ENCODE data around the gene MISP.

Gene MISP

DNA sequence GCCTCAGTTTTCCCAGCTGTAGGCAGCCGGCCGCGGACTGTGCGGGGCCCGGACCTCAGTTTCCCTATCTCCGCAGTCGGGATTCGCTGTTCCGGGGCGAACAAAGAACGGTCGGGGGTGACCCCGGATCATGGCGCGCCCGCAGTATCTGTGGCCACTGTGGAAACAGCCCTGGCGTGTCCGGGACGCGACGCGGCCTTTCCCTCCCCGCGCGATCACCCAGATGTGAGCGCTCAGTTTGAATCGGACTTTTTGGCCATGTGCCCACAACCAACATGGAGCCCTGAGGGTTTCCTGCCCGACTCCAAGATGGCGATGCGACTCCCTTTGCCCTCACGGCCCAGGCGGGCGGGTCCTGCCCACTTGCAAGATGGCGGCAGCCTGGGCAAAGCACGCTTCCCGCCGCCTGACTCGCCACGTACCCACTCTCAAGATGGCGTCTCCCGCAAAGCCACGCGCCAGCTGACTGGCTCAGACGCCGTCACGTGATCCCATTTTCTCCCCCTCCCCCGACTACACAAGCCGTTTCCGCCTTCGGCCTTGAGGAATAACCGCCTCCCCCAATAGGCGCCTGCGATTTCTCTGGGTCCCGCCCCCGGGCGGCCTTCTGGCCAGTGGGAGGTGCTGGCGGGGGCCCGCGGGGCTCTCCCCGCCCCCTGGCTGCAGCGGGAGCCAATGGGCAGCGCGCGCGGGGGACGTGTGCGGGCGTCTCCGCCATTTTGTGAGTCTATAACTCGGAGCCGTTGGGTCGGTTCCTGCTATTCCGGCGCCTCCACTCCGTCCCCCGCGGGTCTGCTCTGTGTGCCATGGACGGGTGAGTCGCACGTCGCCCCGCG, 46.0 kb downstream of the MISP start, which contains the start of gene PTBP1:
TSS of gene PTBP1 (plus strand) at position 761 of the 836 bp plus-strand sequence. CDS start at position 807, 46 bp downstream.
- peak; percentile 100 for DNase-seq (ENCODE audit: low spot score)

DNA sequence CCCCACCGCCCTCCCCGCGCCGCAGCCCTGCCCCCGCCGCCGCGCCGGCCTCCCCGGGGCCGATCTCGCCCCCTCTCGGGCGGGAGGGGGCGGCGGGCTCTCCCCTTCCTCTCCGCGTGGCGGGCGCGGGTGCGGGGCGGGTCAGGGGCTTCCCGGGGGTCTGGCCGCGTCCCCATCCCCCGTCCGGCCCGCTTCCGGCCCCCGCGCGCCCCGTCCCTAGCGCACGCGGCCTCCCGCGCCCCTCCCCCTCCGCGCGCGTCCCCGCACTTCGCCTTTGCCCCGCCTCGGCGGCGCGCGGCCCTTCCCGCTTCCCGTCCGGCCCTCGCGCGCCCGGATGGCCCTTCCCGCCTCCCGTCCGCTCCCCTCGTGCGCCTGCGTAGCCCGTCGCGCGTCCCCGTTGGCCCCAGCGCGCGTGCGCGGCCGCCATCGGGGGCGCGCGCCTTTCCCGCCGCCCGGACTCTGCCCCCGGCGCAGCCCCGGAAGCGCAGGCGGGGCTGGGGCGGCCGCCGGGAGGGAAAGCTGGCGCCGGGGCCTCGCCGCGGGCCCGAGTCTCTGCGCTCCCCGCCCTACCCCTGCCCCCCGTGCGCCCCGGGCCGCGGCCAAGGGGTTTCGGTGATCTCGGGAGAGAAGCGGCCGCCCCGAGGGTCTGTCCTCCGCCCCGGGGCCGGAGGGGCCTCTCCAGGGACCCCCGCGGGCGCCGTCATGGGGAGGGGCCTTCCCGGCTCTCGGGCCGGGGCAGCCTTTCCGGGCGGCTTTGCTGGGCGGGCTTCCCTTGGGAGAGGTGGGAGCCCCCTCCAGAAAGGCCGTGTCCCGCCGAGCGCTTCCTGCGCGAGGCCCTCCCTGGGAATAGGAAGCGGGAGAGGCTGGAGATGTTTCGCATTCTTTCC, 46.9 kb downstream of the MISP start:
- DNase-seq (ENCODE audit: low spot score), result peak; percentile 88

DNA sequence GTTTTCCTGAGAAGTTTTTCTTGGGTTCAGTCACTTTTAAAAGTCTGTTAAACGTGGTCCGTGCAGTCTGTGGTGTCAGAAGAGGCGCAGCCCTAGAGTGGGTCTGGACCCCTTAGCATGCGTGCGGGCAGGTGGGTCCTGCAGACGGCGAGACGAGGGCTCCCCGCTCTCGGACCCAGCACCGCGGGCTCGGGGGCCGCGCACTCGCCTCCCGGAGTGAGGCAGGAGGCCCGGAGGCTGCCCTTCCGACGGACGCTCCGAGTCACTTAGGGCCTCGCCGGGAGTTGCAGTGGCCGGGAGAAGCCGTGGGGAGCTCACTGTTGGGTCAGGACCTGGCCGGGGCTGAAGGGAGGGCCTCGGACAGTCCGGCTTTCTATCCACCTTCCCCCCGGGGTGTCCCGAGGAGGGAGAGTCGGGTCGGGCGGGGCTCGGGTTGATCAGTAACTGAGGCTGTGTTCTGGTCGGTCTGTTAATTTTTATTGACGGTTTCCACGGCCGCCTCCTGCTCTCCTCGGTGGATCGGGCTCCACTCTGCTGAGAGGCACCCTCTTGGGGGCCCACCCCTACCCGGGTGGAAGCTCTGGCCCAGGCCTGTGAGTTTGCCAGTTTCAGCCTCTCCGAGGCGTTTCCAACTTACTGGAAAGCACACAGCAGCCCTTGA, 47.6 kb downstream of the MISP start:
- no peak for DNase-seq (ENCODE audit: low spot score)

DNA sequence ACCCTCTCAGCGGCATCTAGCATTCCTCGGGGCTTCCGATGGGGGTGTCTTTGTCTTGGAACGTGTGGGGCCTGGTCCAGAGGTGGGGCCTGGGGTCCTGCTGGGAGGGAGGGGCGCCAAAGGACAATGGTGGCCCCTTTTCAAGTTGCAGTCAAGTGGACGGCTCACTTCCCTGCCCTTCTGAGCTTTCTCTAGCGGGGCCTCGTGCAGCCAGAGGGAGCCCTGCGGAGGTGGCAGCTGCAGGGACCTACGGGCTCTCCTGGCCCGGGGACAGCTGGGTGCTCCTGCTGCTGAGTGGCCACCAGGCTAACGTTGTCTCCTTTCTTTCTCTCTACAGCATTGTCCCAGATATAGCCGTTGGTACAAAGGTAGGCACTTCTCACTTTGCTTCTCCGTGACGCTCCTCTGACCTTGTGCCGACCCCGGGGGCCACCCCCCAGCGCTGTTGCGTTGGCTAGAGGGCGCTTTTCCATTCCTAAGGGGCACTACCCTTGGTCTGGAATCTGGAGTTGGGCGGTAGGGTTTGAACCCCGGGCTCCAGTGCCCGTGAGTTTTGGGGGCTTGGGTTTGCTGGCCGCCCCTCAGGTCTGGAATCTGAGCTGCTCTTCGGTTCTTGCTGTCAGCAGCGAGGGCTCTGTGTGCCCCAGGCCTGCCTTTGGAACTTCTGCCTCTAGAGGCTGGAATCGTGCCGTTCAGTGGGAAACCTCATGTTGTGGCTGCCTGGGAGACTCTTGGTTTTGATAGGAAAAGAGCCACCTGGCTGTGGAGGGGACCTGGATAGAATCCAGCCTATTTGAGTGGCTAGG, 48.4 kb downstream of the MISP start:
- no peak for DNase-seq (ENCODE audit: low spot score)

DNA sequence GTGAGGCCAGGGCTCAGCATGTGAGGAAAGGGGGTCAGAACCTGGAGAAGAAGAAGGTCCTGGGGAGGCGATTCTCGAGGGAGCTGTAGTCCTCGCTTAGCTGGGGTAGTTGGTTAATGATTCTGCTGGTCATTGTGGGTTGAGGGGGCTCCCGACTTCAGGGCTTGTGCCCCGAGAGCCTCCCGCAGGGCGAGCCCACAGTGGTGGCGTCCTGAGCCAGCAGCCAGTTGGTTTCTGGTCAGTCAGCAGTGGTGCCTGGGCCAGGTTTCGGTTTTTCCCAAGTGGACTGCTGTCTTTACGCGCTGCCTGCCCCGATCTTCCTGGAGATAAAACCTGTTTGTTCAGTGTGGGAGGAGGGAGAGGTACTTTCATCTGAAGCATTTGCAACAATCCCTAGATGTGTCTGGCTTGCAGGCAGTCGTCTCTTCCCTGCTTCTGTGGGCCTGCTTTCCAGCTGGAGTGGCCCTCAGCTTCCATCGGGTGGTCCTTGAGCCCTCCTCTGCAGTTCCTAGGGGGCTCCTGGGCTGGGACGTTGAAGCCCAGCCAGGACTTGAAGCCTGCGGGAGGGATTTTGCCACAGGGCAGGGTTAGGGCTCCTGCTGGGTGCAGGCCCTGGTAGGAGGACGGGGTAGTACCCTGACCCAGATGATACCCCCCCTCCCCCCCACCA, 49.6 kb downstream of the MISP start:
- DNase-seq (ENCODE audit: low spot score), result no peak

DNA sequence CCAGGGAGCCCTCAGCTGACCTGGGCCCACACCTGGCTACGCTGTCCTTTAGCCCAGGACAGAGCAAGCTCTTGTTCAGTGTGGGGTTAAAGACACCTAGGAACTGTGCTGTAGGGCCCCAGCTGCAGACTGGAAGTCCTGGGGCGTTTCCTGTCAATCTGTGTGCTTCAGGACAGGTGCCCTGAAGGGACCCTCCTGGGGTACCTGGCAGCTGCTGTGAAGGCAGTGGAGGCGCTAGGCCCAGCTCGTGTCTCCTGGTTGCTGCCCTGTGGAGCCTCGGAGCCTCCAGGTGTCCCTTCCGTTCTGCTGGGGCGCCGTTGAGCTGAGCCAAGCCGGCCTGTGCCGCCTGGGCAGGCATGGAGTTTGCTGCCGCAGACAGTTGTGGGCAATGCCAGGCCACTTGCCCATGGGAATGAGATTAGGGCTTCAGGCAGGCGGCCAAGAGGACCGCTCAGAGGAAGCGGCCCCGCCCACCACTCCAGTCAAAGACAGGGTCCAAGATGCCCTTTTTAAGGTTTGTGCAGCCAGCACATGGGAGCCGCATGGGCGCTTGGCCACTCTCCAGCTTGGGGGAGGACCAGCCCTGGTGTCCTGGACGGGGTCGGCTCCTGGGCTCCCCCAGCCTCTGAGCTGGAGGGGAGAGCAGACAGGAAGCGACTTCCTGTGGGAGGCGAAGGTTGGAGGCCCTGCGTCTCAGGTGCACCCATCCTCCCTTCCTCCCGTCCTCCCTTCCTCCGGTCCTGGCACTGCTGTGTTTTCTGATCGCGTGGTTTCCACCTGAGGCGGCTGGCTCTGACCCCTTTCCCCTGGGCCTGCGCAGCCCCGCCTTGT, 50.3 kb downstream of the MISP start:
- no peak for DNase-seq (ENCODE audit: low spot score)

DNA sequence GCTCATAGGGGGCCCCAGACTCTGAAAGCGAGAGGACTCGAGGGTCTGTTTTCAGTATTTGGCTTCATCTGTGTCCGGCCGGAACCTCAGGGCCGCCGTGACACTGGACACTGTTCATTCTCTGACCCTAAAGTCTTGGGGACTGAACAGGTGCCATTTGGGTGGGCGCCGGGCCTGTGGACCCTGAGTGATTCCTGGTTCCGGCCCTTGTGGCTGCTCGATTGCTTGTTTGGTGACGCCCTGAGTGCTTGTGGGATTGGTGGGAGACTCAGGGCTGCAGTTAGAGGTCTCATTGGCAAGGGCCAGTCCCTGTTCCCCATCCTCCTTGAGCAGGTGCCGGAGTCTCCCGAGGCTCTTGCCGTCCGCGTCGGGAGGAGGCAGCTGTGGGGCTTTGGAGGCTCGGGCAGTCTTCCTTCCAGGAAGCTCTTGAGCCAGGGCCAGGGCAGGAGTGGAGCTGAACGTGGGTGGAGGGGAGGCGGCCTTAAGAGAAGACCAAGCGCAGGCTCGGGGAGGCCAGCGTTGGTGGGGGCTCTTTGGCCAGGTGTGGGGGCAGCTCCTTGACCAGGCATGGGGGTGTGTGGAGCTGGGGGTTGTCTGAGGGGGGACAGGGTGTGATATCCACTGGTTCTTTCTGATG, 51.1 kb downstream of the MISP start:
- no peak for DNase-seq (ENCODE audit: low spot score)

DNA sequence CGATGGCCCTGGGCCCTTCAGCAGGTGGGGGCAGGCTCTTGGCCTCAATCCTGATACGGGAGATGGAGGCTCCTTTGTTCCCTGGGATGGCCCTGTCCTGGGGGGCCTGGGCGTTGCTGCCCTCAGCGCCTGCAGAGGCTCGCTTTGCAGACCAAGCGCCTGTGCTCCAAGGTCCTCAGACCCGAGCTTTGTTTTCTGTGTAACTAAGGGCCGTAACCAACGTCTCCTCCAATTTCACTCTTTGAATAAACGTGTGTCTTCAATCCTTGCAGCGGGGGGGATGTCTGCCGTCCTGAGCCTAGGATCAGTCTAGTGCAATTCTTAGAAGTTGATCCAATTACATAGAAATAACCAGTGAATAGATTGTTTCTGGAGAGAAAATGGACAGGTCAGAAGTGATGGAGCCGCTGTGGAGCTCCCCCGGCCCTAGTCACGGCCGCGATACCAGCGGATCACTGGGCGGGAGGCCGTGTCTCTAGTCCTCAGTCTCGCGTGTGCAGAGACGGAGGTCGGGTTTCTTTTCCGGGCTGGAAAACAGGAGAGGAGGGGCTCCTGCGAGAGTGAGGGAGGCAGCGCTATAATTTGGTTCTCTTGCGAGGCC, 51.7 kb downstream of the MISP start:
- no peak for DNase-seq (ENCODE audit: low spot score)

DNA sequence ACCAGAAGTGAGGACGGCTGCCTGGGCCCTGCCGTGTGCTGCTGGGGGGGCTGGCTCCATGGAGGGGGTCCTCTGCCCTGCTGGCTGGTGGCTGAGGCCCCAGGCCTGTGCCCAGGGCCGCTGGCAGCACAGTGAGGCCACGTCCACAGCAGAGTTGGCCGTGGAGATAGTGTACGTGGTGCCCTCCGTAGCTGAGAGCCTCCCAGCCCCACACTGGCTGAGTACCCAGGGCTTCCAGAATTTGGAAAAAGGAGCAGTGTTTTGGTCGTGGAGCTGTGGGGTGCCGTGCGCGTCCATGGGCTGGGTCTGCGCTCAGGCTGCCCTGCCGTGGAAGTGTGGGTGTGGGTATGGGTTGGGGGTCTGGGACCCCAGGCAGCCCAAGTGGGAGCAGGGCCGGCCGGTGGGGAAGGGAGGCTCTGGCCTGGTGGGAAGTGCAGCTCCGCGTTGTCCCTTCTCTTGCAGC, 52.2 kb downstream of the MISP start:
- DNase-seq (ENCODE audit: low spot score), result no peak

DNA sequence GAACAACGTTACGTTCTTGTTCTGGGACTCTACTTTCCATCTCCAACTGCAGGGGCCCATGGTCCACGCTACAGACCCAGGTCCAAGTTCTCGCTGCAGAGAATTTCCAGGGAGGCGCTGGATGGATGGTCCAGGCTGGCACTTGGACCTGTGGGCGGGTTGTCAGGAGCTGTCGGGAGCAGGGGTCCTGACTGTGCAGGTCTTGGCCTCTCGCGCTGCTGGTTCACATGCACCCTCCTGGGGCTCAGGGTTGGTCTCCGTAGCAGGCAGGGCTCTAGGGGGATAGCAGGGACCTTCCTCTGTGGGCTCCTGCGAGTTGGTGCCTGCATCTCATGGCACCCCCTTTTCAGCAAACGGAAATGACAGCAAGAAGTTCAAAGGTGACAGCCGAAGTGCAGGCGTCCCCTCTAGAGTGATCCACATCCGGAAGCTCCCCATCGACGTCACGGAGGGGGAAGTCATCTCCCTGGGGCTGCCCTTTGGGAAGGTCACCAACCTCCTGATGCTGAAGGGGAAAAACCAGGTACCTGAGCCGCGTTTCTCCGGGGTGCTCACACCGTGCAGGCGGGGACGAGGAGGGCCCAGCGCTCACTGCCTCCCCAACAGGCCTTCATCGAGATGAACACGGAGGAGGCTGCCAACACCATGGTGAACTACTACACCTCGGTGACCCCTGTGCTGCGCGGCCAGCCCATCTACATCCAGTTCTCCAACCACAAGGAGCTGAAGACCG, 52.9 kb downstream of the MISP start:
- DNase-seq (ENCODE audit: low spot score), result no peak

DNA sequence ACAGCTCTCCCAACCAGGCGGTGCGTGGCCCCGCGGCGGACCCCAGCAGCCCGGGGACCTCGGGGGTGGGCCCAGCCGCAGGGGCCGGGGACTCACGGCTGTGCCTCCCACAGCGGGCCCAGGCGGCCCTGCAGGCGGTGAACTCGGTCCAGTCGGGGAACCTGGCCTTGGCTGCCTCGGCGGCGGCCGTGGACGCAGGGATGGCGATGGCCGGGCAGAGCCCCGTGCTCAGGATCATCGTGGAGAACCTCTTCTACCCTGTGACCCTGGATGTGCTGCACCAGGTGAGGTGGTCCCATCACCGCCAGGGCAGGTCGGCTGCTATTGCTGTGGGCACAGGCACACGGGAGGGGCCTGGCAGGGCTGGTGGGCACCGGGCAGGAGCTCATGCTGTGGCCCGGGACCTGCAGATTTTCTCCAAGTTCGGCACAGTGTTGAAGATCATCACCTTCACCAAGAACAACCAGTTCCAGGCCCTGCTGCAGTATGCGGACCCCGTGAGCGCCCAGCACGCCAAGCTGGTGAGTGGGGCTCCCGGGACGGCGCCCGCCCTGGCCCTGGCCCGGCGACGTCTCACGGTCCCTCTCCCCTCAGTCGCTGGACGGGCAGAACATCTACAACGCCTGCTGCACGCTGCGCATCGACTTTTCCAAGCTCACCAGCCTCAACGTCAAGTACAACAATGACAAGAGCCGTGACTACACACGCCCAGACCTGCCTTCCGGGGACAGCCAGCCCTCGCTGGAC, 53.7 kb downstream of the MISP start:
- DNase-seq (ENCODE audit: low spot score), result no peak

DNA sequence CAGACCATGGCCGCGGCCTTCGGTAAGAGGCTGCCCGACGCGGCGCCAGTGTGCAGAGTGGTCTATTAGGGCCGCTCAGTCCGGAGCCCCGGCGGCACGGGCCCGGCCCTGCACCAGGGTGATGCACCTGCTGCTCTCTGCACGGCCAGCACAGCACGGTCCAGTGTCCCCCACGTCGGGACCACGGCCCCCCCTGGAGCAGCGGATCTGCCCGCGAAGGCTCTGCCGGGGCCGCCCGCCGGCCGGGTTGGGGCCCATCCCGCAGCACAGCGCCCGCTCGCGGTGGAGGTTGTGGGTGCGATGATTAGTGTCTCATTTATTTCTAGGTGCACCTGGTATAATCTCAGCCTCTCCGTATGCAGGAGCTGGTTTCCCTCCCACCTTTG, 54.2 kb downstream of the MISP start:
- DNase-seq (ENCODE audit: low spot score), result no peak

DNA sequence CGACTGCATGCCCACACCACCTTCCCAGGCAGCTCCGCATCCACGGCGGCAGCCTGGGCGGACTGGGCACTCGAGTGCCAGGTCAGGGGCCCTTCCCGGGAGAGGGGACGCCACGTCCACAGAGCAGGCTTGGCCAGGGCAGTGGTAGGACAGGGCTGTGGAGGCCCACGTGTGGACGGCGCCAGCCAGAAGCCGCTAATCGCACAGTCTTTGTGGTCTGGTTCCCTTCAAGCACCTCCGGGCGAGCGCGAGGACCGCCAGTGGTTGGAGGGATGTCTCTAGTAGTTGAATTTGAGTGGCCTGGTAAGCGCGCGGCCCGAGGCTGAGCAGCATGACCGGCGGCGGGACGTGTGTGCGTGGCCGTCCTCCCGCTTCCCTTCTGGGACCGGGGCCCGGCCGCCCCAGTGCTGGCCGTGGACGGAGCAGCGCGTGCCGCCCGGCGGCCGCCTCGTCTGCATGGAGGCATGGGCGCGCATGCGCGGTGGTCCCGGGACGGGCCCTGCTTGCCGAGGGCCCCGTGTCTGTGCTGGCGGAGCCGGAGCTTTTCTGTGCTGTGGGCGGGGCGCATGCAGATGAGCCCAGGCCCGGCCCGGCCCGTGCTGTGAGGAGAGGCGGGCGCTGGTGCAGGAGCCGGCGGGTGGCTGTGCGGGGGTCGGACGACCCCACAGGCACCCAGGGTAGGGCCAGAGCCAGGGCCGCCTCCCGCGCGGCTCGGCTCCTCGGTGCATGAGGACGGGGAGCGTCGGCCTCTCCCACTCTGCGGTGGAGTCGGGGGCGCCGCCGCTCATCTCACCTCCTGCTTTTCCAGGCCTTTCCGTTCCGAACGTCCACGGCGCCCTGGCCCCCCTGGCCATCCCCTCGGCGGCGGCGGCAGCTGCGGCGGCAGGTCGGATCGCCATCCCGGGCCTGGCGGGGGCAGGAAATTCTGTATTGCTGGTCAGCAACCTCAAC, 55.0 kb downstream of the MISP start:
- DNase-seq (ENCODE audit: low spot score), result no peak

DNA sequence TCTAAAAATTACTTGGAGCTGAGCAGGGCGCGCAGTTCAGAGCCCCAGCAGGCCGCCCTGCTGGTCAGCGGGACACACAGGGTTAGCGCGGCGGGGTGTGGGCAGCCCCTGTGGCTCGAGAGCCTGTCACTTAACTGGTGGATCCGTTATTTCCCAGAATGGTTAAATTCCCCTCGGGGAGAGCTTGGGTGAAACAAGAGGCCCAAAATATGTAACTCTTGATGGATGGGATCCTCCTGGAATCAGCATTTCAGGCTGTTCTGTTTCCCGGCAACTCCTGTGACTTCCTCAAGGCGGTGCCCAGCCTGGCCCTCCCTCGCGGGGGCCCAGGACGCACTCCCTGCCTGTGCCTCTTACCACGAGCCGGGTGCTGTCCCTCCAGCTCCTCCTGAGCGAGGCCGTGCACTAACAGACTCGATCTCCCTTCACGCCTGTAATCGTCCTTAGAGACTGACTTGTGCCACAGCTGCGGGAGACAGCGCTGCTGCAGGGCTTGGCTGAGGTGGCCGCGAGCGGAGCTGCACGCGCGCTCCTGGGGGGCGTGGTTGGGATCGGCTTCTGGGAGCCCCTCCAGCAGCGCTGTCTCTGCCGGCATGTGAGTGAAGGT, 56.0 kb downstream of the MISP start:
- DNase-seq (ENCODE audit: low spot score), result no peak

DNA sequence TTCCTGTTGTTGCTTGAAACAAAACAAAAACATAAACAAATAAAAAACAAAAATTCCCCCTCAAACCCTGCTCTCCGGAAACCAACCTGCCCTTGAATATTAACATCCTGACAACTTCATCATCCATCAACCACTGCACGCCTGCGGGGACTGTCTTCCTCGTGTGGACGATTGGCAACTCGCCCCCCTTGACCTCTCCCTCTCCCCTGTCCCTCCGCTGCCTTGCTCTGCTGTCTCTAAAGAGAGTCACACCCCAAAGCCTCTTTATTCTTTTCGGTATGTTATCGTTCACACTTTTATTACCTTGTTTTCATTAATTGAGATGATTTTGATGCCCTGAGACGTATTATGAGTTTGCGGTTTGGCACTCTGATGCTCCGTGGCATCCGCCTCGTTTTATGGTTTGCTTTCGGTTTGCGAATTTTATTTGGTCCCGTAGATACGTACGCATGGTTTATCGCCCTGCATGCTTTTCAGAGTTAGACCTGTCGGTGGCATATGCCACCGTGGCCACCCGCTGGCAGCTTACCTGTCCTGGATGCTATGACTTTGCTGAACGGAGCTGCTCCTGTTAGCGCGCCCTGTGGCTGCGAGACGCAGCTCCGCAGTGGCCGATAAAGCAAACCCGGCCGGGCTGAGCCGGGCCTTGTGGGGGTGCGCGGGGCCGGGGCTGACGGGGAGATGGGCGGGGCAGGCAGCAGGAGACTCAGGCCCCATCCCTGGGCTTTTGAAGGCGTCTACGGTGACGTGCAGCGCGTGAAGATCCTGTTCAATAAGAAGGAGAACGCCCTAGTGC, 56.9 kb downstream of the MISP start:
- DNase-seq (ENCODE audit: low spot score), result no peak
